Tibial nerve (tissue), 4 donors: ENCODE results near the gene WWC1.

Source experiments
- EP300 ChIP-seq, 2 donors: sonication (generic); formaldehyde crosslinking; IDR thresholded peaks; one replicate each; pipeline ENCODE4 v1.6.1; 2017; ENCODE audit warnings: antibody characterized with exemption in 2 of 2, mild to moderate bottlenecking in 1 of 2
- POLR2A ChIP-seq, 2 donors: fragments of 450-650 bp; IDR thresholded peaks; one replicate each; pipeline ENCODE4 v1.6.1; 2017; ENCODE audit warnings: antibody characterized with exemption in 2 of 2, mild to moderate bottlenecking in 2 of 2, moderate library complexity in 2 of 2
- TF ChIP-seq, protein P1 (sequence below), 5 experiments: fragments of 200-600 bp in 3 of 5; fragments of 450-650 bp in 2 of 5; sonication (generic) in 3 of 5; IDR thresholded peaks; one replicate each; pipeline ENCODE4 v1.5.1; 2016 to 2019; ENCODE audit warnings: antibody characterized with exemption in 5 of 5, mild to moderate bottlenecking in 3 of 5, moderate library complexity in 2 of 5

DNA sequence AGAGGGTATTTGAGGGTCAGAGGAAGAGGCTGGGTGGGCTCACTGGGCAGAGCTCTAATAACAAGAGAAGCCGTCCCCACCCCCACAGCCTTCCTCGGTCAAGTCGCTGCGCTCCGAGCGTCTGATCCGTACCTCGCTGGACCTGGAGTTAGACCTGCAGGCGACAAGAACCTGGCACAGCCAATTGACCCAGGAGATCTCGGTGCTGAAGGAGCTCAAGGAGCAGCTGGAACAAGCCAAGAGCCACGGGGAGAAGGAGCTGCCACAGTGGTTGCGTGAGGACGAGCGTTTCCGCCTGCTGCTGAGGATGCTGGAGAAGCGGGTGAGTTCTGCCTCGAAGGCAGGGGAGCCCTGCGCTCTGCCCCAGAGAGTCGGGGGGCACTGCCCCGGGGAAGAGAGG is 173.2 kb downstream of the WWC1 start:
- TF ChIP-seq POLR2A (IDR thresholded peaks at IDR 0.05) = no peak
- TF ChIP-seq, protein P1, sequence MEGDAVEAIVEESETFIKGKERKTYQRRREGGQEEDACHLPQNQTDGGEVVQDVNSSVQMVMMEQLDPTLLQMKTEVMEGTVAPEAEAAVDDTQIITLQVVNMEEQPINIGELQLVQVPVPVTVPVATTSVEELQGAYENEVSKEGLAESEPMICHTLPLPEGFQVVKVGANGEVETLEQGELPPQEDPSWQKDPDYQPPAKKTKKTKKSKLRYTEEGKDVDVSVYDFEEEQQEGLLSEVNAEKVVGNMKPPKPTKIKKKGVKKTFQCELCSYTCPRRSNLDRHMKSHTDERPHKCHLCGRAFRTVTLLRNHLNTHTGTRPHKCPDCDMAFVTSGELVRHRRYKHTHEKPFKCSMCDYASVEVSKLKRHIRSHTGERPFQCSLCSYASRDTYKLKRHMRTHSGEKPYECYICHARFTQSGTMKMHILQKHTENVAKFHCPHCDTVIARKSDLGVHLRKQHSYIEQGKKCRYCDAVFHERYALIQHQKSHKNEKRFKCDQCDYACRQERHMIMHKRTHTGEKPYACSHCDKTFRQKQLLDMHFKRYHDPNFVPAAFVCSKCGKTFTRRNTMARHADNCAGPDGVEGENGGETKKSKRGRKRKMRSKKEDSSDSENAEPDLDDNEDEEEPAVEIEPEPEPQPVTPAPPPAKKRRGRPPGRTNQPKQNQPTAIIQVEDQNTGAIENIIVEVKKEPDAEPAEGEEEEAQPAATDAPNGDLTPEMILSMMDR (IDR thresholded peaks at IDR 0.05) = no peak
- TF ChIP-seq EP300 (IDR thresholded peaks at IDR 0.05) = no peak
